ENCODE data around the gene ADRM1. TPM values are rescaled to one million over a fixed set of nuclear protein-coding genes. Genes with fewer than 3 reads are reported as not detected.

ADRM1 gene
- total RNA-seq, 1 experiment from 2014 or later, result 263 TPM

- H3K36me3 ChIP-seq (ENCODE audit: control insufficient read depth, insufficient read depth, low read length), result peaks cover 52% of the 10 kb centered on the region
- Mint-ChIP-seq H3K9me3 (ENCODE audit: unreplicated experiment) (no peaks in the 10 kb centered on the region), H3K4me1 (ENCODE audit: low read depth, unreplicated experiment) (no peaks in the 10 kb centered on the region), H3K27ac (ENCODE audit: unreplicated experiment) (peak overlapping the region; percentile 71), H3K4me3 (ENCODE audit: unreplicated experiment) (peak overlapping the region; percentile 37), H3K27me3 (ENCODE audit: insufficient read depth, unreplicated experiment) (no peaks in the 10 kb centered on the region), H3K36me3 (ENCODE audit: insufficient read depth, unreplicated experiment) (peaks cover 100% of the 10 kb centered on the region)
- DNase-seq, result no peak
- H3K27me3 ChIP-seq (replicated peaks; ENCODE audit: control insufficient read depth, insufficient read depth, low read length), result no peaks in the 10 kb centered on the region
- ChIA-PET POLR2A (no interaction called here), CTCF (no interaction called here)
- no peak overlapping the region for H3K4me3 ChIP-seq (ENCODE audit: low read depth, low read length)
- intact Hi-C loops (cut with micrococcal nuclease; ENCODE audit: unreplicated experiment), result no loop called here
- H3K9me3 ChIP-seq, result peaks cover 17% of the 10 kb centered on the region
- H3K4me1 ChIP-seq, result no peaks in the 10 kb centered on the region
- no TSS peak for BruUV-seq (replicated peaks)
- no peak for TF ChIP-seq CTCF (IDR thresholded peaks at IDR 0.05; ENCODE audit: insufficient read depth in 1 of 2, low read depth in 1 of 2, low read length in 1 of 2, severe bottlenecking in 1 of 2, unreplicated experiment in 1 of 2)
Measured at GRCh38 chr20:62317167-62317655, 14.4 kb downstream of the ADRM1 start.

DNA sequence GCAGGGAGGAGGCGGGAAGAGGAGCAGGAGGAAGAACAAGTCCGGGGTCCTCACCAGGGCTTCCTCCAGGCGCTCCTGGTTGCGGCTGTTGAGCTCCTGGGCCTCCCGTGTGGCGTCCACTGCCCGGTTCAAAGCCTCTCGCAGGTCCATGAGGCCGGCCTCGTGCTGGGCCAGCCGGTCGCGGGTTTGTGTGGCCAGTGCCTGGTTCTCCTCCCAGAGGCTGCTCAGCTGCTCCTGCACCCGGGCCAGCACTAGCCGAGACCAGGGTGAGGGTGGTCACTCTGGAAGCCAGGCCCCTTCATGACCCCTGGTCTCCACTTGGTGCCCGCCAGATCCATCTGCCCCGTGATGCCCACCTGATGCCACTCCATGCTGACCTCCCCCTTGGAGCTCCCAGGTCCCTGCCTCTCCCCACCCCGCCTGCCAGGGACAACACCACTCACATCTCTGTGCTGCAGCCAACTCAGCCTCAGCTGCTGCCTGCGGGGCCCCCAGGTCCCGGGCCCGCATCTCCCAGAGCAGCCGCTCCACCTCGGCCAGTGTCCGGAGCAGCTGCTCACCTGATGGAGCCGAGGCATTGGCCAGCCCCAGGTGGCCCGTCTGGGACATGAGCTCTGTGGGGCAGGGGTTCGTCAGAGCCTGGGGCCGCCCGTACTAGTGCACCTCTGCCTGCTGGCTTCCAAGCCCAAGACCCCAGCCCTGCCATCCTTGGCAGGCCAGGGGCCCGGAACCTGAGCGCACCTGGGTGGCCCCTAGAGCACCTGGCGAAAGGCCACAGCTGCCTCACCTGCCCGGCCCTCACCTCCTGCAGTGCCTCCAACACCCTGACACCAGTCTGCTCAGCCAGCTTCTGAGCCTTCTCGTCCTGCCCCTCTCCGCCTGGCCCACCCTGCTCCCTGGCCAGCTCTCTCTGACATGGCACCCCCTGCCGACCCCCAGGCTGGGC is 15.9 kb downstream of the ADRM1 start:
- intact Hi-C loops (cut with micrococcal nuclease; ENCODE audit: unreplicated experiment), result no loop called here
- Mint-ChIP-seq H3K27ac (ENCODE audit: unreplicated experiment) (peak overlapping the region; percentile 71), H3K27me3 (ENCODE audit: insufficient read depth, unreplicated experiment) (no peaks in the 10 kb centered on the region), H3K9me3 (ENCODE audit: unreplicated experiment) (no peaks in the 10 kb centered on the region), H3K4me3 (ENCODE audit: unreplicated experiment) (peak overlapping the region; percentile 50), H3K4me1 (ENCODE audit: low read depth, unreplicated experiment) (no peaks in the 10 kb centered on the region), H3K36me3 (ENCODE audit: insufficient read depth, unreplicated experiment) (peaks cover 100% of the 10 kb centered on the region)
- H3K27me3 ChIP-seq (replicated peaks; ENCODE audit: control insufficient read depth, insufficient read depth, low read length), result no peaks in the 10 kb centered on the region
- ChIA-PET POLR2A (interaction anchor here (0.6 kb wide), 1 partner anchor 16 kb away, joined by 14 read pairs; no protein-coding TSS in a partner anchor), CTCF (interaction anchor here (0.9 kb wide), 2 partner anchors 64 to 67 kb away, joined by 3 to 7 read pairs; no protein-coding TSS in a partner anchor)
- peaks cover 48% of the 10 kb centered on the region for H3K36me3 ChIP-seq (ENCODE audit: control insufficient read depth, insufficient read depth, low read length)
- peaks cover 17% of the 10 kb centered on the region for H3K9me3 ChIP-seq
- DNase-seq, result no peak
- H3K4me1 ChIP-seq, result no peaks in the 10 kb centered on the region
- H3K4me3 ChIP-seq (ENCODE audit: low read depth, low read length), result no peak overlapping the region
- no TSS peak for BruUV-seq (replicated peaks)
- no peak for TF ChIP-seq CTCF (IDR thresholded peaks at IDR 0.05; ENCODE audit: insufficient read depth in 1 of 2, low read depth in 1 of 2, low read length in 1 of 2, severe bottlenecking in 1 of 2, unreplicated experiment in 1 of 2)

DNA sequence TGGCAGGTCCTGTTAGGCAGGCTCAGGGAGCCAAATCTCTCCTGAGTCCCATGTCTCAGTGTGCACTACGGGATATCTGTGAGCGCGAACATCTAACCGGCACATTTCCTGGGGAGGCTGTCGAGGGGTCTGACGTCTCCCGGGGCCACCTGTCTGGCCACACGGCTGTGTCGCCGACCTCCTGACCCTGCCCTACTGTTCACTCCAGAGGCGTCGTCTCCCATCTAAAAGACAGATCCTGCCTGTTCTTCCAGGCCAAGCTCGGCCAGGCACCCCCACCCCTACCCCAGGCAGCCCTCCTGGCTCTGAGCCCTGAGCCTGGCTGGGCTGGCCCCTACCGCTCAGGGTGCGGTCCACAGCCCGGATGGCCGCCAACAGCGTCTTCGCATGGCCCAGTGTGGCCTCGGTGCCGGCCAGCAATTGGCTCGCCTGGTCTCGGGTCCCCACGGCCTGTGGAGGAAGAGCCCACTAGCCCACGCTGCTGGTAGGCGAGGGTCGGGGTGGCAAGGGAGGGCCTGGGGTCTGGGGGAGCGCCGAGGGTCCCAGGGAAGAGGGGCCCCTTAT is 16.6 kb downstream of the ADRM1 start:
- no TSS peak for BruUV-seq (replicated peaks)
- Mint-ChIP-seq H3K4me1 (ENCODE audit: low read depth, unreplicated experiment) (no peaks in the 10 kb centered on the region), H3K4me3 (ENCODE audit: unreplicated experiment) (peak overlapping the region; percentile 50), H3K9me3 (ENCODE audit: unreplicated experiment) (no peaks in the 10 kb centered on the region), H3K36me3 (ENCODE audit: insufficient read depth, unreplicated experiment) (peaks cover 100% of the 10 kb centered on the region), H3K27me3 (ENCODE audit: insufficient read depth, unreplicated experiment) (no peaks in the 10 kb centered on the region), H3K27ac (ENCODE audit: unreplicated experiment) (peak overlapping the region; percentile 71)
- Histone ChIP-seq H3K4me3 (ENCODE audit: low read depth, low read length) (no peak overlapping the region), H3K4me1 (no peaks in the 10 kb centered on the region), H3K9me3 (peaks cover 17% of the 10 kb centered on the region), H3K27me3 (replicated peaks; ENCODE audit: control insufficient read depth, insufficient read depth, low read length) (no peaks in the 10 kb centered on the region), H3K36me3 (ENCODE audit: control insufficient read depth, insufficient read depth, low read length) (peaks cover 50% of the 10 kb centered on the region)
- TF ChIP-seq CTCF (IDR thresholded peaks at IDR 0.05; ENCODE audit: insufficient read depth in 1 of 2, low read depth in 1 of 2, low read length in 1 of 2, severe bottlenecking in 1 of 2, unreplicated experiment in 1 of 2), result no peak
- ChIA-PET POLR2A (no interaction called here), CTCF (interaction anchor here (0.9 kb wide), 1 partner anchor 67 kb away, joined by 3 read pairs; no protein-coding TSS in a partner anchor)
- intact Hi-C loops (cut with micrococcal nuclease; ENCODE audit: unreplicated experiment), result no loop called here
- no peak for DNase-seq
